BLaER1 treated with 17β-estradiol and CSF1 and Interleukin-3, amounts not matched to agents 10 nM and 100 nM (cell line): ENCODE results near the gene CLTCL1.

Experiments used
- H3K27ac ChIP-seq, 11 experiments: shearing (Covaris generic); formaldehyde crosslinking; 2 replicates each; pipeline ENCODE4 v1.8.1; 2022
- H3K27me3 ChIP-seq, 11 experiments: shearing (Covaris generic); formaldehyde crosslinking; 2 replicates each; pipeline ENCODE4 v1.8.1; 2022
- H3K36me3 ChIP-seq, 11 experiments: shearing (Covaris generic); formaldehyde crosslinking; 2 replicates each; pipeline ENCODE4 v1.8.1; 2022
- H3K4me1 ChIP-seq, 10 experiments: shearing (Covaris generic); formaldehyde crosslinking; 2 replicates each; pipeline ENCODE4 v1.8.1; 2022
- H3K4me2 ChIP-seq, 11 experiments: shearing (Covaris generic); formaldehyde crosslinking; 2 replicates each; pipeline ENCODE4 v1.8.1; 2022
- H3K4me3 ChIP-seq, 10 experiments: shearing (Covaris generic); formaldehyde crosslinking; 2 replicates each; pipeline ENCODE4 v1.8.1; 2022
- H3K9ac ChIP-seq, 11 experiments: shearing (Covaris generic); formaldehyde crosslinking; 2 replicates each; pipeline ENCODE4 v1.8.1; 2022
- H3K9me3 ChIP-seq, 11 experiments: shearing (Covaris generic); formaldehyde crosslinking; replicated peaks in 1 of 11; 2 replicates each; pipeline ENCODE4 v1.8.1; 2022
- H4K20me1 ChIP-seq, 11 experiments: shearing (Covaris generic); formaldehyde crosslinking; 2 replicates each; pipeline ENCODE4 v1.8.1; 2022
- Cebpa-rat ChIP-seq, 11 experiments: shearing (Covaris generic); IDR thresholded peaks; 2 replicates each; pipeline ENCODE4 v1.8.1; 2022

Gene CLTCL1

GRCh38 chr22:19172213-19173046 is 119.1 kb downstream of the CLTCL1 start:
- Histone ChIP-seq H3K4me2 (peak overlapping the region; percentile 96 to 100 (median 98)), H3K27ac (peak overlapping the region; percentile 84 to 99 (median 96)), H3K36me3 (peaks cover 0 to 36% (median 13%) of the 10 kb centered on the region in 11 experiments; a peak in 10 of 22 replicates), H3K4me3 (peak overlapping the region; percentile 90 to 100 (median 98)), H4K20me1 (peaks cover 8 to 56% (median 42%) of the 10 kb centered on the region in 11 experiments; a peak in 19 of 22 replicates), H3K9me3 (no peaks in the 10 kb centered on the region), H3K9ac (peak overlapping the region; percentile 95 to 100 (median 98)), H3K4me1 (peaks cover 60 to 64% (median 63%) of the 10 kb centered on the region in 10 experiments), H3K27me3 (peaks cover 33 to 39% (median 38%) of the 10 kb centered on the region in 11 experiments)
- no peak for TF ChIP-seq Cebpa-rat (IDR thresholded peaks at IDR 0.05)

- peak overlapping the region in 7 of 11 experiments; percentile 96 to 100 (median 99); a peak in 5 of 22 replicates for H3K4me2 ChIP-seq
- peaks cover 45 to 58% (median 55%) of the 10 kb centered on the region in 11 experiments for H3K27me3 ChIP-seq
Measured at GRCh38 chr22:19169947-19170318, 121.6 kb downstream of the CLTCL1 start.

GRCh38 chr22:19169002-19169946 is 122.2 kb downstream of the CLTCL1 start:
- no peak overlapping the region; a peak in 1 of 22 replicates for H3K9ac ChIP-seq
- H3K36me3 ChIP-seq: peaks cover 0 to 10% (median 0%) of the 10 kb centered on the region in 11 experiments; a peak in 4 of 22 replicates
- H3K4me3 ChIP-seq: 0 out of 20 replicates have a peak overlapping the region, but pooled peaks of 1 of the 10 experiments have one; percentile 99
- no peak overlapping the region for H3K4me2 ChIP-seq
- H3K27ac ChIP-seq: no peak overlapping the region
- peaks cover 45 to 58% (median 55%) of the 10 kb centered on the region in 11 experiments for H3K27me3 ChIP-seq
- peaks cover 0 to 6% (median 0%) of the 10 kb centered on the region in 11 experiments; a peak in 4 of 22 replicates for H3K9me3 ChIP-seq
- H3K4me1 ChIP-seq: peaks cover 29 to 33% (median 31%) of the 10 kb centered on the region in 10 experiments
- H4K20me1 ChIP-seq: peaks cover 0 to 25% (median 18%) of the 10 kb centered on the region in 11 experiments; a peak in 13 of 22 replicates
- TF ChIP-seq Cebpa-rat (IDR thresholded peaks at IDR 0.05): no peak

More at GRCh38 chr22:19169947-19170318, 121.6 kb downstream of the CLTCL1 start:
- H3K36me3 ChIP-seq: peaks cover 0 to 11% (median 2%) of the 10 kb centered on the region in 11 experiments; a peak in 7 of 22 replicates
- H3K9ac ChIP-seq: no peak overlapping the region
- no peak overlapping the region for H3K27ac ChIP-seq
- H3K9me3 ChIP-seq: no peaks in the 10 kb centered on the region
- H4K20me1 ChIP-seq: peaks cover under 1 to 31% (median 24%) of the 10 kb centered on the region in 11 experiments; a peak in 18 of 22 replicates
- TF ChIP-seq Cebpa-rat (IDR thresholded peaks at IDR 0.05): no peak
- peaks cover 35 to 40% (median 38%) of the 10 kb centered on the region in 10 experiments for H3K4me1 ChIP-seq
- H3K4me3 ChIP-seq: peak overlapping the region in 3 of 10 experiments; percentile 96 to 100 (median 99); a peak in 1 of 20 replicates

- Histone ChIP-seq H3K27ac (no peak overlapping the region), H3K9ac (no peak overlapping the region), H3K4me3 (no peak overlapping the region)
Measured at GRCh38 chr22:19168088-19168890, 123.2 kb downstream of the CLTCL1 start.

GRCh38 chr22:19167106-19167869 is 124.2 kb downstream of the CLTCL1 start:
- Histone ChIP-seq H3K36me3 (no peaks in the 10 kb centered on the region), H3K9me3 (peaks cover 0 to 6% (median 0%) of the 10 kb centered on the region in 11 experiments; a peak in 4 of 22 replicates), H3K27ac (no peak overlapping the region), H3K9ac (no peak overlapping the region), H3K4me2 (no peak overlapping the region), H3K27me3 (peaks cover 45 to 58% (median 55%) of the 10 kb centered on the region in 11 experiments), H4K20me1 (peaks cover 0 to 5% (median under 1%) of the 10 kb centered on the region in 11 experiments; a peak in 7 of 22 replicates), H3K4me1 (peaks cover 9 to 13% (median 11%) of the 10 kb centered on the region in 10 experiments), H3K4me3 (no peak overlapping the region)
- TF ChIP-seq Cebpa-rat (IDR thresholded peaks at IDR 0.05): no peak

More at GRCh38 chr22:19168088-19168890, 123.2 kb downstream of the CLTCL1 start:
- peaks cover 0 to 8% (median 0%) of the 10 kb centered on the region in 11 experiments; a peak in 4 of 22 replicates for H3K36me3 ChIP-seq
- H4K20me1 ChIP-seq: peaks cover 0 to 15% (median 10%) of the 10 kb centered on the region in 11 experiments; a peak in 13 of 22 replicates
- TF ChIP-seq Cebpa-rat (IDR thresholded peaks at IDR 0.05): no peak
- H3K4me2 ChIP-seq: no peak overlapping the region
- peaks cover 45 to 58% (median 55%) of the 10 kb centered on the region in 11 experiments for H3K27me3 ChIP-seq
- H3K9me3 ChIP-seq: peaks cover 0 to 6% (median 0%) of the 10 kb centered on the region in 11 experiments; a peak in 4 of 22 replicates
- peaks cover 19 to 23% (median 21%) of the 10 kb centered on the region in 10 experiments for H3K4me1 ChIP-seq

- Histone ChIP-seq H3K27me3 (peaks cover 45 to 58% (median 55%) of the 10 kb centered on the region in 11 experiments), H3K4me1 (peaks cover 7 to 12% (median 10%) of the 10 kb centered on the region in 10 experiments), H3K9me3 (peaks cover 0 to 6% (median 0%) of the 10 kb centered on the region in 11 experiments; a peak in 4 of 22 replicates), H3K36me3 (no peaks in the 10 kb centered on the region), H3K4me2 (no peak overlapping the region), H3K9ac (no peak overlapping the region), H3K27ac (no peak overlapping the region), H4K20me1 (no peaks in the 10 kb centered on the region), H3K4me3 (no peak overlapping the region)
- TF ChIP-seq Cebpa-rat (IDR thresholded peaks at IDR 0.05): no peak
Measured at GRCh38 chr22:19166421-19166820, 125.1 kb downstream of the CLTCL1 start.

GRCh38 chr22:19164425-19164824 is 127.1 kb downstream of the CLTCL1 start:
- no peak for TF ChIP-seq Cebpa-rat (IDR thresholded peaks at IDR 0.05)
- peaks cover 32 to 40% (median 38%) of the 10 kb centered on the region in 11 experiments for H3K27me3 ChIP-seq
- no peak overlapping the region for H3K4me2 ChIP-seq
- H3K36me3 ChIP-seq: no peaks in the 10 kb centered on the region
- H3K9ac ChIP-seq: no peak overlapping the region
- peaks cover 0 to 6% (median 0%) of the 10 kb centered on the region in 11 experiments; a peak in 4 of 22 replicates for H3K9me3 ChIP-seq
- peaks cover 0 to 11% (median 3%) of the 10 kb centered on the region in 10 experiments; a peak in 8 of 20 replicates for H3K4me1 ChIP-seq
- no peaks in the 10 kb centered on the region for H4K20me1 ChIP-seq
- H3K4me3 ChIP-seq: no peak overlapping the region
- no peak overlapping the region for H3K27ac ChIP-seq
